ENCODE data around the gene HADHA. TPM values are rescaled to one million over a fixed set of nuclear protein-coding genes. Genes with fewer than 3 reads are reported as not detected.
"Not testable (repeated sequence)": the region's sequence is repeated elsewhere in the genome, so short reads cannot be mapped to it uniquely, and the experiment has no call there.

The HADHA gene
- total RNA-seq, 2 donors from 2014 or later: 226 to 266 TPM

DNA sequence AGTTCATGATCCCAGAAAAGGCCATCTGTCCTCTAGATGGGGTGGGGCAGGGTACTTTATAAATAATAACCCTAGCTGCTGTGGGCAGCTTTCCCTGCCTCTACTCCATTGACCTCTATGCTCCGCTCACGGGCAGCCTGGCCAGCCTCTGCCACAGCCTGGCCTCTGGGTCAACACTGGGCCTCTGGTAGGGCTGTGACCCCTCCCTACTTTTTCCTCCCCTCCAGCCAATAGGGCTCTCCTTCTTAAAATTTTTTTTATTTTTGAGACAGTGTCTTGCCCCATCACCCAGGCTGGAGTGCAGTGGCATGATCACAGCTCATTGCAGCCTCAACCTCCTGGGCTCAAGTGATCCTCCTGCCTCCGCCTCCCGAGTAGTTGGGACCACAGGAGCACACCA is 75.6 kb downstream of the HADHA start:
- DNase-seq: no peak
- H3K4me3 ChIP-seq: no peak overlapping the region
- intact Hi-C loops (cut with DNase I): no loop called here

DNA sequence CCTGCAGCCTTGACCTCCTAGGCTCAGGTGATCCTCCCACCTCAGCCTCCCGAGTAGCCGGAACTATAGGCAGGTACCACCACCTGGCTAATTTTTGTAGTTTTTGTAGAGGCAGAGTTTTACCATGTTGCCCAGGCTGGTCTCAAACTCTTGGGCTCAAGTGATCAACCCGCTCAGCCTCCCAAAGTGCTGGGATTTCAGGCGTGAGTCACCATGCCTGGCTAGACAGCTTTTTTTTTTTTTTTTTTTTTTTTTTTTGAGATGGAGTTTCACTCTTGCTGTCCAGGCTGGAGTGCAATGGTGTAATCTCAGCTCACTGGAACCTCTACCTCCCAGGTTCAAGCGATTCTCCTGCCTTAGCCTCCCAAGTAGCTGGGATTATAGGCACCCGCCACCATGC is 77.9 kb downstream of the HADHA start:
- H3K4me1 ChIP-seq; H3K9ac ChIP-seq (ENCODE audit: low read depth in 2 of 2, low read length in 2 of 2); intact Hi-C loops (cut with DNase I); DNase-seq; H3K4me3 ChIP-seq; H3K27me3 ChIP-seq; H3K27ac ChIP-seq; H3K9me3 ChIP-seq; H3K36me3 ChIP-seq: not testable (repeated sequence)

More for the DNA sequence above, 75.6 kb downstream of the HADHA start:
- H3K27me3 ChIP-seq: peaks cover 11% of the 10 kb centered on the region
- TF ChIP-seq, protein P1, sequence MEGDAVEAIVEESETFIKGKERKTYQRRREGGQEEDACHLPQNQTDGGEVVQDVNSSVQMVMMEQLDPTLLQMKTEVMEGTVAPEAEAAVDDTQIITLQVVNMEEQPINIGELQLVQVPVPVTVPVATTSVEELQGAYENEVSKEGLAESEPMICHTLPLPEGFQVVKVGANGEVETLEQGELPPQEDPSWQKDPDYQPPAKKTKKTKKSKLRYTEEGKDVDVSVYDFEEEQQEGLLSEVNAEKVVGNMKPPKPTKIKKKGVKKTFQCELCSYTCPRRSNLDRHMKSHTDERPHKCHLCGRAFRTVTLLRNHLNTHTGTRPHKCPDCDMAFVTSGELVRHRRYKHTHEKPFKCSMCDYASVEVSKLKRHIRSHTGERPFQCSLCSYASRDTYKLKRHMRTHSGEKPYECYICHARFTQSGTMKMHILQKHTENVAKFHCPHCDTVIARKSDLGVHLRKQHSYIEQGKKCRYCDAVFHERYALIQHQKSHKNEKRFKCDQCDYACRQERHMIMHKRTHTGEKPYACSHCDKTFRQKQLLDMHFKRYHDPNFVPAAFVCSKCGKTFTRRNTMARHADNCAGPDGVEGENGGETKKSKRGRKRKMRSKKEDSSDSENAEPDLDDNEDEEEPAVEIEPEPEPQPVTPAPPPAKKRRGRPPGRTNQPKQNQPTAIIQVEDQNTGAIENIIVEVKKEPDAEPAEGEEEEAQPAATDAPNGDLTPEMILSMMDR (IDR thresholded peaks at IDR 0.05): no peak
- no peaks in the 10 kb centered on the region for H3K9me3 ChIP-seq
- H3K36me3 ChIP-seq: no peaks in the 10 kb centered on the region
- no peak overlapping the region for H3K9ac ChIP-seq (ENCODE audit: low read depth in 2 of 2, low read length in 2 of 2)
- no peak overlapping the region for H3K27ac ChIP-seq
- peaks cover 4% of the 10 kb centered on the region for H3K4me1 ChIP-seq

DNA sequence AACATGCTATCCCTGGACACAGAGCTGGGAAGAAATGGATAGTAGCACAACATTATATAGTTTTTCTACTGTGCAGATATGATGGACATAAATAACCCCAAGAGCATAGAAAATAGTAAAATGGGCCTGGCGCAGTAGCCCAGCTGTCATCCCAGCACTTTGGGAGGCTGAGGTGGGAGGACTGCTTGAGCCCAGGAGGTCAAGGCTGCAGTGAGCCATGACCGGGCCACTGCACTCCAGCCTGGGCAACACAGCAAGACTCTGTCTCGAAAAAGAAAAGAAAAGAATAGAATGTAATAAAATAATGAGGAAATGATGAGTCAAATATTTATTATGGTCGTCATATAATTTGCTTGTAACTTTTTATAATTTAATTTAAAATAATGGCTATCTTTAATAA is 79.0 kb downstream of the HADHA start:
- Histone ChIP-seq H3K27ac (no peak overlapping the region), H3K4me3 (no peak overlapping the region), H3K9me3 (no peaks in the 10 kb centered on the region), H3K9ac (ENCODE audit: low read depth in 2 of 2, low read length in 2 of 2) (no peak overlapping the region), H3K36me3 (no peaks in the 10 kb centered on the region), H3K4me1 (no peaks in the 10 kb centered on the region), H3K27me3 (no peaks in the 10 kb centered on the region)
- TF ChIP-seq, protein P1 (IDR thresholded peaks at IDR 0.05): no peak
- intact Hi-C loops (cut with DNase I): no loop called here
- no peak for DNase-seq

DNA sequence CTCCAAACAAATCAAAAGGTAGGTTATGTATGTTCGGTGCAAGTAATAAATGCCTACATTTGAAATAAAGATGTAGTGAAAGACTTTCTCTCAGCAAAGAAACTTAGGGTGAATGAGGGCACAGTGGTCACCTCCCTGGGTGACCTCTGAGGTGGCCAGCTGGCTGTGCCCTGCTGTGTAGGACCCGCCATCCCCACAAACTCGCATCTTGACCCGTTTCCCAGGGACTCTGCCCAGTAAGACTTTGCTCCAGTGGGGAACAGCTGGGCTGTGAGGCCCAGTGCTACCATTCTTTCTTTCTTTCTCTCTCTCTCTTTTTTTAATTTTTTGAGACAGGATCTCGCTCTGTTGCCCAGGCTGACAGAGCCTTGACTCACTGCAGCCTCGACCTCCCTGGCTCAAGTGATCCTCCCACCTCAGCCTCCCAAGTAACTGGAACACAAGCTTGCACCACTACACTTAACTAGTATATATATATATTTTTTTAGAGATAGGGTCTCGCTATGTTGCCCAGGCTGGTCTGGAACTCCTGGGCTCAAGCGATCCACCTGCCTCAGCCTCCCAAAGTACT is 79.7 kb downstream of the HADHA start:
- Histone ChIP-seq H3K4me1 (no peaks in the 10 kb centered on the region), H3K9me3 (no peaks in the 10 kb centered on the region), H3K27me3 (no peaks in the 10 kb centered on the region), H3K36me3 (no peaks in the 10 kb centered on the region), H3K27ac (no peak overlapping the region), H3K4me3 (no peak overlapping the region), H3K9ac (ENCODE audit: low read depth in 2 of 2, low read length in 2 of 2) (no peak overlapping the region)
- TF ChIP-seq, protein P1 (IDR thresholded peaks at IDR 0.05): no peak
- DNase-seq: no peak
- intact Hi-C loops (cut with DNase I): no loop called here

DNA sequence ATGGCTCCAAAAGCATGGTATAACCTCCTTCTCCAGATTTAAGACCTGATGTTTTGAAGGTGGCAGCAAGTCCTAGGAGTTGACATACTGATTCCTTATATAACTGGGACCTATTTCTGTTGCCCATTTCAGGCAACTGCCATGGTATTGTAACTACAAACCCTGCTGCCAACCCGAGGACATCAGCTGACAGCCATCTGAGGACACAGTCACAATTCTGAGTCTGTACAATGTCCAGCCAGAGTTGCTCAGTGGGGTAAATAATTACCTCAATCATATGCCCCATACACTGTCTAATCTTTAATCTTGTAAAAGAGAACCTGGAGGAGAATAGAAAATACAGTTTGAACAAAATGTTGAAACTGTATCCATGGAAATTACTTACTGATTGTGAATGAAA is 80.2 kb downstream of the HADHA start:
- Histone ChIP-seq H3K9me3 (no peaks in the 10 kb centered on the region), H3K27ac (no peak overlapping the region), H3K27me3 (no peaks in the 10 kb centered on the region), H3K4me1 (no peaks in the 10 kb centered on the region), H3K4me3 (no peak overlapping the region), H3K36me3 (no peaks in the 10 kb centered on the region), H3K9ac (ENCODE audit: low read depth in 2 of 2, low read length in 2 of 2) (no peak overlapping the region)
- intact Hi-C loops (cut with DNase I): no loop called here
- no peak for DNase-seq
- TF ChIP-seq, protein P1 (IDR thresholded peaks at IDR 0.05): no peak

DNA sequence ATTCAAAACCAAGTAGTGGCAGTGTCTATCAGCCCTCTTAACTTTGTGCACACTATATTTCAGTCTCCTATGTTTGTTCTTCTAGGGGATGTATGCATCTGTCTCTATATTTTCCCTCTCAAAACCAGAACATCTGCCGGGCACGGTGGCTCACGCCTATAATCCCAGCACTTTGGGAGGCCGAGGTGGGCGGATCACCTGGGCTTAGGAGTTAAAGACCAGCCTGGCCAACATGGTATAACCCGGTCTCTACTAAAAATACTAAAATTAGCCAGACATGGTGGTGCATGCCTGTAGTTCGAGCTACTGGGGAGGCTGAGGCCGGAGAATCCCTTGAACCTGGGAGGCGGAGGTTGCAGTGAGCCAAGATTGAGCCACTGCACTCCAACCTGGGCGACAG is 81.5 kb downstream of the HADHA start:
- H3K27me3 ChIP-seq: no peaks in the 10 kb centered on the region
- DNase-seq: no peak
- no peaks in the 10 kb centered on the region for H3K4me1 ChIP-seq
- H3K4me3 ChIP-seq: no peak overlapping the region
- H3K36me3 ChIP-seq: no peaks in the 10 kb centered on the region
- intact Hi-C loops (cut with DNase I): no loop called here
- H3K9ac ChIP-seq (ENCODE audit: low read depth in 2 of 2, low read length in 2 of 2): no peak overlapping the region
- H3K9me3 ChIP-seq: no peaks in the 10 kb centered on the region
- TF ChIP-seq, protein P1 (IDR thresholded peaks at IDR 0.05): no peak
- H3K27ac ChIP-seq: no peak overlapping the region
